ES-I3 (cell line): Measurements from ENCODE around the gene LRG1.

ENCODE experiments used
- H3K36me3 ChIP-seq: 2 replicates; pipeline ENCODE4 v1.6.1; 2013; ENCODE audit warnings: mild to moderate bottlenecking, low read length, control low read depth, moderate library complexity; ENCODE audit not compliant: insufficient read depth
- H3K4me1 ChIP-seq: 2 replicates; pipeline ENCODE4 v1.6.1; 2013; ENCODE audit warnings: mild to moderate bottlenecking, control low read depth, low read length; ENCODE audit not compliant: insufficient read depth
- H3K9ac ChIP-seq: 2 replicates; pipeline ENCODE4 v1.6.1; 2013; ENCODE audit warnings: low read depth, mild to moderate bottlenecking, low read length, moderate library complexity
- H3K9me3 ChIP-seq: 2 replicates; pipeline ENCODE4 v1.6.1; 2013; ENCODE audit warnings: mild to moderate bottlenecking, low read length, moderate library complexity; ENCODE audit not compliant: control insufficient read depth, insufficient read depth

LRG1 gene

GRCh38 chr19:4499318-4499717 is 40.5 kb downstream of the LRG1 start:
- Histone ChIP-seq H3K9me3 (no peaks in the 10 kb centered on the region), H3K36me3 (peaks cover 6% of the 10 kb centered on the region; the same call in 1 of the 2 replicates), H3K4me1 (no peaks in the 10 kb centered on the region), H3K9ac (no peak overlapping the region)

GRCh38 chr19:4498694-4499093 is 41.1 kb downstream of the LRG1 start:
- Histone ChIP-seq H3K36me3 (peaks cover 6% of the 10 kb centered on the region; the same call in 1 of the 2 replicates), H3K9ac (no peak overlapping the region), H3K4me1 (no peaks in the 10 kb centered on the region), H3K9me3 (no peaks in the 10 kb centered on the region)

GRCh38 chr19:4497770-4498389 is 42.0 kb downstream of the LRG1 start:
- H3K9ac ChIP-seq = no peak overlapping the region
- H3K4me1 ChIP-seq = no peaks in the 10 kb centered on the region
- H3K9me3 ChIP-seq = no peaks in the 10 kb centered on the region
- H3K36me3 ChIP-seq = peaks cover 11% of the 10 kb centered on the region

GRCh38 chr19:4496304-4496703 is 43.5 kb downstream of the LRG1 start:
- Histone ChIP-seq H3K4me1 (no peaks in the 10 kb centered on the region), H3K9ac (no peak overlapping the region), H3K9me3 (no peaks in the 10 kb centered on the region), H3K36me3 (peaks cover 15% of the 10 kb centered on the region)

- Histone ChIP-seq H3K4me1 (no peaks in the 10 kb centered on the region), H3K9me3 (no peaks in the 10 kb centered on the region), H3K36me3 (peaks cover 15% of the 10 kb centered on the region), H3K9ac (no peak overlapping the region)
Measured at GRCh38 chr19:4495471-4495870, 44.4 kb downstream of the LRG1 start.

GRCh38 chr19:4494691-4495064 is 45.2 kb downstream of the LRG1 start:
- H3K36me3 ChIP-seq = peaks cover 18% of the 10 kb centered on the region
- H3K9ac ChIP-seq = no peak overlapping the region
- H3K4me1 ChIP-seq = no peaks in the 10 kb centered on the region
- H3K9me3 ChIP-seq = no peaks in the 10 kb centered on the region

- Histone ChIP-seq H3K4me1 (no peaks in the 10 kb centered on the region), H3K36me3 (peaks cover 20% of the 10 kb centered on the region), H3K9me3 (no peaks in the 10 kb centered on the region), H3K9ac (no peak overlapping the region)
Measured at GRCh38 chr19:4493929-4494690, 45.7 kb downstream of the LRG1 start.

- peaks cover 20% of the 10 kb centered on the region for H3K36me3 ChIP-seq
Measured at GRCh38 chr19:4493104-4493928, 46.5 kb downstream of the LRG1 start.

GRCh38 chr19:4492337-4493103 is 47.3 kb downstream of the LRG1 start:
- Histone ChIP-seq H3K9ac (no peak overlapping the region), H3K9me3 (no peaks in the 10 kb centered on the region), H3K4me1 (no peaks in the 10 kb centered on the region), H3K36me3 (peaks cover 18% of the 10 kb centered on the region)

More at GRCh38 chr19:4493104-4493928, 46.5 kb downstream of the LRG1 start:
- no peak overlapping the region for H3K9ac ChIP-seq
- no peaks in the 10 kb centered on the region for H3K9me3 ChIP-seq
- H3K4me1 ChIP-seq = no peaks in the 10 kb centered on the region

GRCh38 chr19:4491446-4491845 is 48.4 kb downstream of the LRG1 start:
- Histone ChIP-seq H3K36me3 (peaks cover 18% of the 10 kb centered on the region), H3K9me3 (no peaks in the 10 kb centered on the region), H3K9ac (no peak overlapping the region), H3K4me1 (no peaks in the 10 kb centered on the region)

- Histone ChIP-seq H3K36me3 (peaks cover 21% of the 10 kb centered on the region; the same call in 1 of the 2 replicates), H3K9ac (no peak overlapping the region)
Measured at GRCh38 chr19:4488496-4488895, 51.3 kb downstream of the LRG1 start.

GRCh38 chr19:4487572-4487971 is 52.3 kb downstream of the LRG1 start:
- Histone ChIP-seq H3K9ac (no peak overlapping the region), H3K9me3 (no peaks in the 10 kb centered on the region), H3K36me3 (peaks cover 13% of the 10 kb centered on the region; the same call in 1 of the 2 replicates)

More at GRCh38 chr19:4488496-4488895, 51.3 kb downstream of the LRG1 start:
- Histone ChIP-seq H3K9me3 (no peaks in the 10 kb centered on the region), H3K4me1 (no peaks in the 10 kb centered on the region)

More at GRCh38 chr19:4487572-4487971, 52.3 kb downstream of the LRG1 start:
- no peaks in the 10 kb centered on the region for H3K4me1 ChIP-seq
